ENCODE data around the gene SHB.
A peak's percentile ranks its signal among the peaks of the same experiment; 100 is the strongest.

The SHB gene

DNA sequence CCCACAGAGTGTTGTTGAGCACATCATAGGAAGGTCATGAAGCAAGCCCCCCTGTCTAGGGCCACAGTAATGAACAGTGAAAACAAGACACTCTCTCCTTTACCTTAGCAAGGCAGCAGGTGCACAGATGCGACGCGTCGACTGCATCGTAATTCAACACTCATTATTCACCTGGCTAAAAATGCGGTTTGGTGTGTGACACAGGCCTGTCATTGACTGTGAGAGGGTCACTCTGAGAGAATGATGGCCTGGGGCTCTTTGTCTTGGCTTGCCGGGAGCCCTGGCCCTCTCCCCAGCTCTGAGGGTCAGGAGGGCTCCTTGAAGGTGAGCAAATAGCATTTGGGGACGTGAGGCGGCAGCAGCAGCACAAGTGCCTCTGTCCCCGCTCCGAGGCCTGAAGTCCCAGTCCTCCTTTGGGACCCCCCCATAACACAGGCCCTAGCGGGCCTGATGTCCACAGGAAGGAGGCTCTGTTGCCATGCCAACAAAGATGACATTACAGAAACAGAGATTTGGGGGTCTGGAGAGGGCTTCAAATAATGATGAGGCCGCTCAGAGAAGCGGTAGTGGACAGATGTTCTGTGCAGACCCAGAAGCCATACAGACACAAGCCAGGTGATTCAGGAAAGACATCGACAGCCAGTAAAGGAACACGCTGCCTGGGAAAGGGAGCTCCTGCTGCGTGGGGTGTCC is 46.7 kb downstream of the SHB start:
- peak; percentile 8 for DNase-seq

DNA sequence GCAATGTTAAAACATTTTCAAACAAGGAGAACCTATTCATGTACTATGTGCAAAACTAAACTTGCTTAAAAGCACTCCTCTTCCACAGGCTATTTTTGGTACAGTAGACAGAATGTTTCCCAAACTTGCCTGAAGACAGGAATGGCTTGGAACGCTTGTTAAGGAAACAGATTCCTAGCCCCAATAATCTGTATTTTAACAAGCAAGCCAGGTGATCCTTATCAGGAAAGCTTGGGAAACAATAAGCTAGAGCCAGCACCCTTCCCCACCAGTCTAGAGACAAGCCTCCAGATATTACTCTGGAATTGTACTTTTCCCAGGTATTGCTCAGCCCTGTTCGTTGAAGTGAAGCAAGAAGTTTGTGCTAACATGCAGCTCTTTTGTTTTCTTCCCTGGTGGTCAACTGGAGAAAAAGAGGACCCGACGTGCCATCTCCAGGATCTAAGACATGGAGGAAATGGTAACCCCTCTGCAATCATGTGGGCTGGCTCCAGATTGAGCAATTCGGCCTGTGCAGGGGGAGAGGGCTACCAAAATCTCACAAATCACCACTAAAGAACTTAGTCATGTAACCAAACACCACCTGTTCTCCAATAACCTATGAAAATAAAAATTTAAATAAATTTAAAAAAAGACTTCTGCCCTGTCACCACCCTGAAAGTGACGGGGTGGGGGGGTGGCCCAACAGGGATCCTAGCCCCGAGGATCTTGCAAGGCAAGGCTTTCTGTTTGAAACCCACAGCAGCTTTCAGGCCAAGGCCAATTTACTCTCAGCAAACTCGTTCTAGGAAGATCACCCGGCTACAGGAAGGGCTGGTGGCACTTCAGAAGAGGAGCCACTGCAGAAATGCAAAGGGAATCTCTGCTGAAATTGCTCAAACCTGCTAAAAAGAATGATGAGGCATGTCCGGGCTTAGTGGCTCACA is 48.6 kb downstream of the SHB start:
- DNase-seq: no peak

DNA sequence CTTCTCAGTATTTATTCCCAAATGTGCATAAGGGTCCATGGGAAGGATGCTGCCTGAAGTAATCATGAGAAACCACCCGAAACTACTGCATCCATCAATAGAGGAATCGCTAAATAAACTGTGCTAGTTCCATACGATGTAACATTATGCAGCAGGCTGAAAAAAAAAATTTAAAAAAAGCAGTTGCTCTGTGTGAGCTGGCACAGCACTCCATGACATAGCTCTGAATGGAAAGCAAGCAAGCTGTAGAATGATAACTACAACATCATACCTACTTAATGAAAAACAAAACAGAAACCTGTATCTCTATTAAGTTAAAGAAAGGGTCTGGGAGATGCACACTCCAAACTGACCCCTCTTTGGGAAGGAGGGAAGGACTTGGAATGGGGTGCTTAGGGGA is 49.3 kb downstream of the SHB start:
- DNase-seq: no peak

DNA sequence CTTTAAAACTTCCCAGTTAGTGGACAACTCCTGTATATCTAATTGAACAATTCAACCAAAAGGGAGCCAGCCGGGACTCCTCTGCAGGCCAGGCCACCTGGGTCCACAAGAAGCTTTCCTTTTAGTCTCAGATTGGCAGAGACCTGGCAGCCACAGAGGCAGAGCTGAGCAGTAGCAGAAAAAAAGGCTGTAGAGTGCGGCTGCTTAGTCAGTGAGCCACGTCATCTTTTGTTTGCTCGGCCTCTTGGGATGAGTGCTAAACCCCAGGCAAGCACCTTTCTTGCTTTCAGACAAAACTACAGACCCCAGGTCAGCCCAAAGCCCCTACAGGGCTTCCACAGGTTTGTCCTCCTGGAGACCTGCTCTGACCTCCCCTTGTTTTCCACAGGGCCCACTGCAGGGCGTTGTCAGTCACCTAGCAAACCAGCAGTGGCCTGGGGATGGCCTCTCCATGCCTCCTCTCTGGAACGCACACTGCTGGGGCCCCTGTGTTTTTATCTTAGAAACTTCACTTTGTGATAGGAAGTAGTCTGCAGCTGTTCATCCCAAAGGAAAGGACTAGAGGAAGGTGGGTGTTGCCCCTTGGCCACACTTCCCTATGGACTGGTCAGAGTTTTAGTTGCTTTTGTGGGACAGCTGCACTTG is 49.9 kb downstream of the SHB start:
- no peak for DNase-seq

DNA sequence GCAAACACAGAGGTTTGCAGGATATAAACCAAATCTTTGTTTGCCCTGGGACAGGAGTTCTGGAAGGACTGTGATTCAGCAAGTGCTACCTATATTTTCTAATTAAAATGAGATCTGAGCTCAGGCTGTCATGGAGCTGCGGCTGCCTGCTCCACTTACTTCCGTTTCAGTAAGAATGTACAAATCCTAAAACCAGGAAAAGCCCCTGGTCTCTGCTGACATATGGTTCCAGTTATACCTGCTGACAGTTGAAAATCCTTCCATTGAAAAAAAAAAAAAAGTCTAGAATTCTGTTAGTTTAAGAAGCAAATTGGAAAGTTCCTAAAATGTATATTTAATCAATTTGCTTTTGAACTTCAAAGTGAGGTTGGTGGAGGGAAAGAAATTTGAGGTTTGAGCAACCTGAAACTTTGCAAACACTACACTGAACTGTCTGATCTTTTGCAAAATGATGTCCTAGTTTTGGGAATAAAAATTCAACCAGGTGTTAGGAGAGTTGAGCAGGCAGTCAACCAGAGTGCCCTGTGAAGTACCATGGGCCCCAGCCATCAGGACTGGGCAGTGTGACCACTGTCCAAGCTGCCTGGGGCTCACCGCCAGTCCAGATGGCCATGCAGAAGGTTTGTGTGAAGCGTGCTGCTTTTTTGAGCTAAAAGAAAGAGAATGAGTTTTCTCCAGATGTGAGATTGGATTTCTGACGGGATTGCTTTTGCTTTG is 50.6 kb downstream of the SHB start:
- no peak for DNase-seq

GRCh38 chr9:38017885-38018186 is 51.2 kb downstream of the SHB start:
- no peak for DNase-seq

- DNase-seq: no peak
Measured at GRCh38 chr9:38017149-38017884, 51.7 kb downstream of the SHB start.

GRCh38 chr9:38016375-38017135 is 52.5 kb downstream of the SHB start:
- no peak for DNase-seq

DNA sequence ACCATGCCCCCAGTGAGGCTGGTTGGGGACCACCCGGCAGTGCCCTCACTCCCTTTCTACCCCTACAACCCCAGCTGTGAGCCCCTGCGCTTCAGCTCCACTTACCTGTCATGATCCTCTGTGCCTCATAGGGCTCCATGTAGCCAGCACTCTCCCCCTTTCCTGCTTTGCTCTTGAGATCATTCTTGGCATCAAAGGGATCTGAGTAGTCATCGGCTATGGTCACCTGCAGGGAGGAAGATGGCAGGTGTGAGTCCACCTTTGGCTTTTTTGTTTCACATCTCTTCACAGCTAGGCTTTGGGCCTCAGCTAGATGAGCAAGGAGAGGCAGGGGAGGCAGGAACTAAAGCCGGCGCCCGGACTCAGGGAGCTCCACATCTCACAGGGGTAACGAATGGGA is 53.1 kb downstream of the SHB start:
- DNase-seq: no peak

GRCh38 chr9:38015266-38015665 is 53.8 kb downstream of the SHB start:
- DNase-seq: no peak

GRCh38 chr9:38012767-38013450 is 56.1 kb downstream of the SHB start:
- DNase-seq: no peak

GRCh38 chr9:38011991-38012390 is 57.0 kb downstream of the SHB start:
- DNase-seq: no peak

DNA sequence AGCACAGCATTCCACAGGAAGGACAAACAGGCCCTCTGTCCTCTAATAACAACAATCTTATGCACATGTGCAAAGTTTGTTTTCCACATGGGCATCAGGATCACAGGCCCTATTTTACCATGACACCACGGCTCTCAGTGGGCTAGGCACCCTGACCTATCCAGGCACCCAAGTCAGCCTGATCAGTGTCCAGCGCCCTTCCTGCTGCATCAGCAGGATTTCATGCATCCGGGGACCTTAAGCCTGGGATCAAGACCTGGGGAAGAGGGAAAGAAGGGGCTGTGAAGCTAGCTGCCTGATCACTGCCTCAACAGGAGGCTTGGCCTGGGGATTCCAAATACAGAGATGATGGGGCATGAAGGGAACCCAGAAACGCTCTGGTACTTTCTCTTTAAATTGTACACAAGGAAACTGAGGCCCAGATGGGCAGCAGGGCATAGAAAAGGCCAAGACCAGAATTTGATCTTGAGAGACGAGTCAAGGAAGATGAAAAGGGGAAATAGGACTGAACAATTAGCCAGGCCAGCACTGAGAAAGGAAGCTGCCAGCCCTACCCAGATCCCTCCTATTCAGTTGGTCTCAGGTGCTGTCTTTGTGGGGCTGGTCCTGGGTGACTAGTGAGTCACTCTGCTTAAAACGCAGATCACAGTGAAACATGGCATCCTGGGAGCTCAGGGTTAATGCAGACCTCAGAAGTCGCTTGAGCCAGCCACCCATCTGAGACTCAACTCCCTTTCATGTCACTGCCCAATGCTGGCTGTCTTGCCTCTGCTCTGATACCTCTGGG is 57.9 kb downstream of the SHB start:
- DNase-seq: no peak

DNA sequence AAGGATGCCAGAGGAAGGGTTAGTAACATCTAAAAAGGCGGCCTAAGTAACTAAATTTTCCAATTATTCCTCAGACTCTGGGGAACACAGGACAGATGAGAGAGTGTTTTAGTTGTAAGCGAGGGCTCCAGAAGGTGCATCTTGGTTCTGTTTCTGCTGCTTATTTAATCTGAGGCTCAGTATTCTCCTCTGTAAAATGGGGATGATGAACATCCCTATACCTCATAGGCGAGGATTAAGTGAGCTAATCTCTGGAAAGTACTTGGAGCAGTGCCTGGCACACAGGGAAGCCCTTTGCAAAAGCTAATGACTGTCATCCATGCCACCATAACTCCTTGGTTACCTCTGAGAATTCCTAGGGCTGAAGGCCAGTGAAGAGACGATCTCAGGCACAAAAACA is 59.0 kb downstream of the SHB start:
- DNase-seq: no peak

GRCh38 chr9:38009035-38009501 is 60.0 kb downstream of the SHB start:
- DNase-seq: no peak

DNA sequence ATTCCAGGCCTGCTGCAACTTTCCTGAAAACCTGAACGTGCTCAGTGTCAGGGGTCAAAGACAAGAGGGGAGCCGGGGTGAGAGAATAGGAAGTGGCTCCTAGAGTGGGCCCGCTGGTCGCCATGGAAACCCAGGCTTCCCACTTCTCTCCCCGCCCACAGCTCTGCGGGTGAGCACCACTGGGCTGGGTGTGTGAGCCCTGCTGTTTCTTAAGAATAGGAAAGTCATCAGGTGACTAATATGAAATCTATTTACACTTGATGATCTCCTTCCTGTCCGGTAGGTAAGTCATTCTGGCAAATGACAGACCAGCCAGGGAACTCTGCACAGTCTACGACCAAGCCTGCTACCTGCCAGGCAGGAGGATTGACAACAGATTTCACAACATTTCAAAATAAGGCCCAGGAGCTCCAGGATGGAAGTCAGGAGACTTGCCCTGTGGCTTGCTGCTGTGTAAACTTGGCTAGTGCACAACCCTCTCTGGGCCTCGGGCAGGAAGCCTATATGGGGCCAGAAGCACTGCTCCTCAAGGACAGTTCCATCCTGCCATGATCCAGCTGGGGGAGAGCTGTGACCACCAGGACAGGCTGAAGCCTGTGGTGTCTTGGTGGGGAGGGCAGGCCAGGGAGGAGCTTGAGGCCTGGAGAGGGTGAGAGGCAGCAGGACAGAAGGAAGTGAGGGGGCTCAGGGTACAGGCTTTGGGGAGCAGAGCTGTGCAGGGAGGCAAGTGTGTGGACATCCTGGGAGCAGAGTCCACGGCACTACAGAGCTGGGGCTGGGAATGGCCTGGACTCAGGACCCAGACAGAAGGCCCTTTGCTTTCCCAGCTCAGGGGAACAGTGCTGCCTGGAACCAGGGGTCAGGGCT is 60.6 kb downstream of the SHB start:
- peak; percentile 76 for DNase-seq

- no peak for DNase-seq
Measured at GRCh38 chr9:38007016-38007415, 62.0 kb downstream of the SHB start.

DNA sequence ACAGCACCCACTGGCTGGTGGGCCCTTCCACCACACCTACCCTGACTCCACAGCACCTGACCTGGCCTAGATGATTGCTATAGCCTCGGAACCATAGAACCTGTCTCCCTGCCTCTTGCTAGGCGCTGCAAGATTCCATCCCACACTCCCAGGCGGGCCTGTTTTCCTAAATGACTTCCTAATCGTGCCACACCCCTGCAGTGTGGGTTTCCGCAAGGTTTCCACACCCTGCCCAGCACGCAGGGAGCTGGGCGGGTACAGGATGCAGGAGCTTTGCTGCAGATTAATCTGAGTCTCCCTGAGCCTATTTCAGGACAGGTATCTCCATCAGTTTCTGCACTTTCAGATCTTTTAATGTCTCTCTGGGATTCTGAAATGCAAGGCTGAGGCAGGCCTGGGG is 62.9 kb downstream of the SHB start:
- DNase-seq: no peak
